Measurements from ENCODE around the gene GALNT17. TPM values are rescaled to one million over a fixed set of nuclear protein-coding genes. Genes with fewer than 3 reads are reported as not detected.

The GALNT17 gene
- total RNA-seq, 1 donor from 2014 or later, result 95.3 TPM

GRCh38 chr7:71558806-71559613 lies 427.1 kb downstream of the GALNT17 start:
- no peaks in the 10 kb centered on the region for H3K36me3 ChIP-seq
- no peak for TF ChIP-seq CTCF (IDR thresholded peaks at IDR 0.05; ENCODE audit: borderline replicate concordance)

GRCh38 chr7:71560354-71560995 lies 428.5 kb downstream of the GALNT17 start:
- intact Hi-C loops (cut with micrococcal nuclease), result no loop called here
- no peak for DNase-seq
- Histone ChIP-seq H3K9me3 (replicated peaks) (no peaks in the 10 kb centered on the region), H3K4me1 (no peaks in the 10 kb centered on the region), H3K27me3 (ENCODE audit: low read depth) (no peaks in the 10 kb centered on the region), H3K36me3 (no peaks in the 10 kb centered on the region), H3K4me3 (no peak overlapping the region), H3K27ac (replicated peaks) (no peak overlapping the region)
- TF ChIP-seq CTCF (IDR thresholded peaks at IDR 0.05; ENCODE audit: borderline replicate concordance), result no peak

More at GRCh38 chr7:71558806-71559613, 427.1 kb downstream of the GALNT17 start:
- H3K4me1 ChIP-seq, result no peaks in the 10 kb centered on the region
- DNase-seq, result no peak
- intact Hi-C loops (cut with micrococcal nuclease), result no loop called here
- no peaks in the 10 kb centered on the region for H3K27me3 ChIP-seq (ENCODE audit: low read depth)
- no peak overlapping the region for H3K4me3 ChIP-seq
- no peak overlapping the region for H3K27ac ChIP-seq (replicated peaks)
- no peaks in the 10 kb centered on the region for H3K9me3 ChIP-seq (replicated peaks)

GRCh38 chr7:71563276-71563675 lies 431.3 kb downstream of the GALNT17 start:
- intact Hi-C loops (cut with micrococcal nuclease), result no loop called here
- Histone ChIP-seq H3K27me3 (ENCODE audit: low read depth) (no peaks in the 10 kb centered on the region), H3K27ac (replicated peaks) (no peak overlapping the region), H3K4me3 (no peak overlapping the region), H3K9me3 (replicated peaks) (no peaks in the 10 kb centered on the region), H3K36me3 (no peaks in the 10 kb centered on the region), H3K4me1 (no peaks in the 10 kb centered on the region)
- TF ChIP-seq CTCF (IDR thresholded peaks at IDR 0.05; ENCODE audit: borderline replicate concordance), result no peak
- DNase-seq, result no peak

- Histone ChIP-seq H3K4me3 (no peak overlapping the region), H3K27me3 (ENCODE audit: low read depth) (no peaks in the 10 kb centered on the region), H3K4me1 (no peaks in the 10 kb centered on the region), H3K36me3 (no peaks in the 10 kb centered on the region), H3K27ac (replicated peaks) (no peak overlapping the region), H3K9me3 (replicated peaks) (no peaks in the 10 kb centered on the region)
- DNase-seq, result no peak
- intact Hi-C loops (cut with micrococcal nuclease), result no loop called here
- TF ChIP-seq CTCF (IDR thresholded peaks at IDR 0.05; ENCODE audit: borderline replicate concordance), result no peak
Measured at GRCh38 chr7:71566376-71566775, 434.4 kb downstream of the GALNT17 start.

- H3K36me3 ChIP-seq, result no peaks in the 10 kb centered on the region
- no peaks in the 10 kb centered on the region for H3K4me1 ChIP-seq
- no peak for DNase-seq
- intact Hi-C loops (cut with micrococcal nuclease), result no loop called here
- TF ChIP-seq CTCF (IDR thresholded peaks at IDR 0.05; ENCODE audit: borderline replicate concordance), result no peak
- H3K9me3 ChIP-seq (replicated peaks), result no peaks in the 10 kb centered on the region
- no peak overlapping the region for H3K27ac ChIP-seq (replicated peaks)
- H3K4me3 ChIP-seq, result no peak overlapping the region
- H3K27me3 ChIP-seq (ENCODE audit: low read depth), result no peaks in the 10 kb centered on the region
Measured at GRCh38 chr7:71566991-71567390, 435.0 kb downstream of the GALNT17 start.
